Dedifferentiated amniotic fluid mesenchymal stem cell (primary cell): ENCODE results near the gene CRYGN.

Experiments
- DNase-seq: peaks from one replicate; pipeline ENCODE4 v3.0.0-alpha.2; 2016; ENCODE audit errors: extremely low spot score

CRYGN gene

GRCh38 chr7:151439855-151440798, at the start of gene CRYGN:
Gene CRYGN (minus strand): TSS chr7:151440141. CDS start chr7:151439917, 224 bp downstream.
- DNase-seq = no peak

GRCh38 chr7:151489498-151489897, 49.6 kb upstream of the CRYGN start:
- no peak for DNase-seq

GRCh38 chr7:151488096-151488495, 48.2 kb upstream of the CRYGN start:
- no peak for DNase-seq

GRCh38 chr7:151487228-151487627, 47.3 kb upstream of the CRYGN start:
- no peak for DNase-seq

- DNase-seq = no peak
Measured at GRCh38 chr7:151486074-151486473, 46.1 kb upstream of the CRYGN start.

GRCh38 chr7:151484971-151485707, 45.2 kb upstream of the CRYGN start:
- no peak for DNase-seq

- no peak for DNase-seq
Measured at GRCh38 chr7:151483711-151483983, 43.7 kb upstream of the CRYGN start.

GRCh38 chr7:151482883-151483710, 43.2 kb upstream of the CRYGN start:
- no peak for DNase-seq

- no peak for DNase-seq
Measured at GRCh38 chr7:151481650-151482505, 41.9 kb upstream of the CRYGN start.

- no peak for DNase-seq
Measured at GRCh38 chr7:151477867-151478266, 37.9 kb upstream of the CRYGN start.

- no peak for DNase-seq
Measured at GRCh38 chr7:151472644-151473380, 32.9 kb upstream of the CRYGN start.

- no peak for DNase-seq
Measured at GRCh38 chr7:151470711-151471110, 30.8 kb upstream of the CRYGN start.

- no peak for DNase-seq
Measured at GRCh38 chr7:151469281-151469680, 29.3 kb upstream of the CRYGN start.

- DNase-seq = no peak
Measured at GRCh38 chr7:151468217-151469018, 28.5 kb upstream of the CRYGN start.

- DNase-seq = no peak
Measured at GRCh38 chr7:151465169-151465568, 25.2 kb upstream of the CRYGN start.

- DNase-seq = no peak
Measured at GRCh38 chr7:151462306-151462779, 22.4 kb upstream of the CRYGN start.

- no peak for DNase-seq
Measured at GRCh38 chr7:151461942-151462230, 21.9 kb upstream of the CRYGN start.

GRCh38 chr7:151461096-151461941, 21.4 kb upstream of the CRYGN start:
- DNase-seq = no peak

GRCh38 chr7:151460474-151460855, 20.5 kb upstream of the CRYGN start:
- no peak for DNase-seq
